Esophagus muscularis mucosa (tissue), 4 donors: ENCODE results near the gene KPNA4. TPM values are rescaled to one million over a fixed set of nuclear protein-coding genes. Genes with fewer than 3 reads are reported as not detected.
"Not testable (repeated sequence)": the region's sequence is repeated elsewhere in the genome, so short reads cannot be mapped to it uniquely, and the experiment has no call there.

Experiments used
- DNase-seq: peaks from one replicate; pipeline ENCODE4 v3.0.0-alpha.2; 2017; ENCODE audit errors: extremely low spot score
- H3K27ac ChIP-seq, 4 donors: fragments of 200-600 bp; sonication (generic); replicated peaks in 1 of 4; 1 replicate in 3 of 4; 2 replicates in 1 of 4; pipeline ENCODE4 v1.5.1; 2016 to 2019; ENCODE audit warnings: mild to moderate bottlenecking in 1 of 4
- H3K27me3 ChIP-seq, 4 donors: fragments of 200-600 bp; sonication (generic); one replicate each; pipeline versions ENCODE4 v1.5.1 to v1.6.0; 2016 to 2019
- H3K36me3 ChIP-seq, 4 donors: fragments of 200-600 bp; sonication (generic); one replicate each; pipeline ENCODE4 v1.5.1; 2016 to 2019
- H3K4me1 ChIP-seq, 4 donors: fragments of 200-600 bp; sonication (generic); one replicate each; pipeline ENCODE4 v1.5.1; 2016 to 2019
- H3K4me3 ChIP-seq, 4 donors: fragments of 200-600 bp; sonication (generic); 1 replicate in 2 of 4; 2 replicates in 2 of 4; pipeline ENCODE4 v1.5.1; 2016 to 2019; ENCODE audit warnings: mild to moderate bottlenecking in 4 of 4, moderate library complexity in 1 of 4
- H3K9me3 ChIP-seq, 4 donors: fragments of 200-600 bp; sonication (generic); 1 replicate in 3 of 4; 2 replicates in 1 of 4; pipeline ENCODE4 v1.5.1; 2016 to 2019
- CTCF ChIP-seq, 3 experiments: fragments of 200-600 bp in 2 of 3; fragments of 450-650 bp in 1 of 3; sonication (generic) in 2 of 3; IDR thresholded peaks; one replicate each; pipeline ENCODE4 v1.5.1; 2017 to 2019; ENCODE audit warnings: antibody characterized with exemption in 3 of 3, mild to moderate bottlenecking in 2 of 3, moderate library complexity in 1 of 3
- EP300 ChIP-seq: sonication (generic); formaldehyde crosslinking; IDR thresholded peaks from one replicate; pipeline ENCODE4 v1.6.1; 2017; ENCODE audit warnings: antibody characterized with exemption
- POLR2A ChIP-seq: fragments of 450-650 bp; IDR thresholded peaks from one replicate; pipeline ENCODE4 v1.6.1; 2017; ENCODE audit warnings: antibody characterized with exemption, moderate library complexity, mild to moderate bottlenecking, low read depth
- POLR2AphosphoS5 ChIP-seq, 2 donors: sonication (generic); formaldehyde crosslinking; IDR thresholded peaks; one replicate each; pipeline ENCODE4 v1.6.1; 2017; ENCODE audit warnings: antibody characterized with exemption in 2 of 2
- WGBS: methylation state at CpG from one replicate; pipeline ENCODE4 v1.1.5; 2018; 5-methylcytosine and 5-hydroxymethylcytosine counted together
- intact Hi-C: fragments of 100-400 bp; cut with DNase I; formaldehyde crosslinking; loops from one replicate; pipeline ENCODE4 v1.15.1; 2023
- total RNA-seq, 4 donors: library from RNA; depleted of rRNA; stranded (reverse); fragments of >200 nt; gene quantifications; one replicate each; pipeline versions ENCODE4 v1.1.0 to v1.2.1, GENCODE V29; 2016

KPNA4 gene
- total RNA-seq, 4 donors from 2014 or later, result 48.2 to 60.6 (median 55.3) TPM

- 40% methylated on average over 2 of the region's 2 CpGs for WGBS
- Histone ChIP-seq H3K4me3 (no peak overlapping the region), H3K27me3 (peaks cover 0 to 3% (median 0%) of the 10 kb centered on the region in 4 donors), H3K36me3 (no peaks in the 10 kb centered on the region), H3K27ac (no peak overlapping the region), H3K9me3 (peaks cover 0 to 12% (median 8%) of the 10 kb centered on the region in 4 donors), H3K4me1 (no peaks in the 10 kb centered on the region)
- TF ChIP-seq CTCF (IDR thresholded peaks at IDR 0.05) (no peak), POLR2AphosphoS5 (IDR thresholded peaks at IDR 0.05) (no peak), EP300 (no peak), POLR2A (no peak)
- intact Hi-C loops, result no loop called here
- no peak for DNase-seq
These were observed 11.7 kb upstream of the KPNA4 start for GRCh38 chr3:160577093-160577492.

GRCh38 chr3:160576621-160577020 lies 11.2 kb upstream of the KPNA4 start:
- intact Hi-C loops, result no loop called here
- no peaks in the 10 kb centered on the region for H3K4me1 ChIP-seq
- peaks cover 0 to 8% (median 5%) of the 10 kb centered on the region in 4 donors for H3K9me3 ChIP-seq
- no peak overlapping the region for H3K4me3 ChIP-seq
- no peaks in the 10 kb centered on the region for H3K36me3 ChIP-seq
- DNase-seq, result no peak
- peaks cover 0 to 3% (median 0%) of the 10 kb centered on the region in 4 donors for H3K27me3 ChIP-seq
- TF ChIP-seq EP300, result no peak
- no peak for TF ChIP-seq CTCF (IDR thresholded peaks at IDR 0.05)
- no peak for TF ChIP-seq POLR2A
- no peak for TF ChIP-seq POLR2AphosphoS5 (IDR thresholded peaks at IDR 0.05)
- H3K27ac ChIP-seq, result no peak overlapping the region

- no peak for DNase-seq
- whole genome bisulfite sequencing, result 57% methylated on average over 1 of the region's 1 CpG
- H3K36me3 ChIP-seq, result no peaks in the 10 kb centered on the region
- H3K9me3 ChIP-seq, result no peaks in the 10 kb centered on the region
- TF ChIP-seq POLR2A (no peak), CTCF (IDR thresholded peaks at IDR 0.05) (no peak), EP300 (no peak)
- H3K4me3 ChIP-seq, result no peak overlapping the region
- H3K27me3 ChIP-seq, result no peaks in the 10 kb centered on the region
- intact Hi-C loops, result no loop called here
- H3K4me1 ChIP-seq, result no peaks in the 10 kb centered on the region
- no peak overlapping the region for H3K27ac ChIP-seq
These were observed 10.2 kb upstream of the KPNA4 start for GRCh38 chr3:160575589-160575988.

- no peaks in the 10 kb centered on the region for H3K9me3 ChIP-seq
- 90% methylated on average over 3 of the region's 3 CpGs for WGBS
- DNase-seq, result no peak
- H3K27me3 ChIP-seq, result no peaks in the 10 kb centered on the region
- no peak overlapping the region for H3K27ac ChIP-seq
- H3K4me3 ChIP-seq, result no peak overlapping the region
- TF ChIP-seq POLR2AphosphoS5 (IDR thresholded peaks at IDR 0.05) (no peak), EP300 (no peak), POLR2A (no peak), CTCF (IDR thresholded peaks at IDR 0.05) (no peak)
- H3K36me3 ChIP-seq, result no peaks in the 10 kb centered on the region
- no peaks in the 10 kb centered on the region for H3K4me1 ChIP-seq
- intact Hi-C loops, result no loop called here
These were observed 9.3 kb upstream of the KPNA4 start for GRCh38 chr3:160574636-160575035.

- H3K27ac ChIP-seq, intact Hi-C loops, H3K4me3 ChIP-seq, H3K9me3 ChIP-seq, H3K4me1 ChIP-seq, H3K36me3 ChIP-seq, H3K27me3 ChIP-seq, DNase-seq: not testable (repeated sequence)
- WGBS, result 98% methylated on average over 12 of the region's 35 CpGs
These were observed 8.7 kb upstream of the KPNA4 start for GRCh38 chr3:160573955-160574525.
